HepG2 (cell line): ENCODE results near the gene SNX15. TPM values are rescaled to one million over a fixed set of nuclear protein-coding genes. Genes with fewer than 3 reads are reported as not detected.

Source experiments
- ADNP ChIP-seq: sonication (generic); formaldehyde crosslinking; IDR thresholded peaks from 2 replicates; pipeline ENCODE4 v1.4.0; 2020; ENCODE audit warnings: missing genetic modification reagents
- CSRNP2 ChIP-seq: sonication (generic); formaldehyde crosslinking; conservative IDR thresholded peaks from 2 replicates; pipeline ENCODE4 v1.8.0; 2022; ENCODE audit warnings: low read depth, missing genetic modification reagents
- E2F2 ChIP-seq: sonication (generic); formaldehyde crosslinking; IDR thresholded peaks from 2 replicates; pipeline ENCODE4 v1.4.0; 2020; ENCODE audit warnings: missing genetic modification reagents, borderline replicate concordance
- HDAC2 ChIP-seq: sonication (generic); formaldehyde crosslinking; IDR thresholded peaks from 2 replicates; pipeline ENCODE4 v1.4.0; 2020; ENCODE audit warnings: missing genetic modification reagents
- HNF1B ChIP-seq: sonication (generic); formaldehyde crosslinking; IDR thresholded peaks from 2 replicates; pipeline ENCODE4 v1.5.1; 2020; ENCODE audit warnings: mild to moderate bottlenecking, moderate library complexity, missing genetic modification reagents
- HNF4A ChIP-seq: sonication (generic); formaldehyde crosslinking; IDR thresholded peaks from 2 replicates; pipeline ENCODE4 v1.4.0; 2020; ENCODE audit warnings: missing genetic modification reagents
- HNRNPL ChIP-seq: fragments of 200-400 bp; formaldehyde crosslinking; IDR thresholded peaks from 2 replicates; pipeline ENCODE4 v1.6.1; 2017; ENCODE audit warnings: mild to moderate bottlenecking, low read depth, low read length
- HOXA3 ChIP-seq: sonication (generic); formaldehyde crosslinking; IDR thresholded peaks from 2 replicates; pipeline ENCODE4 v1.5.0; 2020; ENCODE audit warnings: missing genetic modification reagents
- KLF16 ChIP-seq, 2 experiments: sonication (generic) in 1 of 2; formaldehyde crosslinking in 1 of 2; IDR thresholded peaks; 2 replicates each; pipeline versions ENCODE4 v1.6.1 to v1.8.0; 2016 to 2023; ENCODE audit warnings: missing genetic modification reagents in 2 of 2, missing compliant biosample characterization in 1 of 2
- NBN ChIP-seq: fragments of 450-650 bp; conservative IDR thresholded peaks from 2 replicates; pipeline ENCODE4 v1.6.1; 2017
- PAXIP1 ChIP-seq: sonication (generic); formaldehyde crosslinking; conservative IDR thresholded peaks from 2 replicates; pipeline ENCODE4 v1.4.0; 2020; ENCODE audit warnings: mild to moderate bottlenecking, missing genetic modification reagents, moderate library complexity
- SOX6 ChIP-seq, 2 experiments: fragments of 450-650 bp in 1 of 2; sonication (generic) in 1 of 2; formaldehyde crosslinking in 1 of 2; IDR thresholded peaks; 2 replicates each; pipeline versions ENCODE4 v1.4.0 to v1.6.1; 2017 to 2020; ENCODE audit warnings: antibody characterized with exemption in 1 of 2, mild to moderate bottlenecking in 1 of 2, missing genetic modification reagents in 1 of 2
- SP4 ChIP-seq: sonication (generic); formaldehyde crosslinking; IDR thresholded peaks from 2 replicates; pipeline ENCODE4 v1.8.1; 2023; ENCODE audit warnings: mild to moderate bottlenecking, missing genetic modification reagents
- TFAP4 ChIP-seq: sonication (generic); IDR thresholded peaks from 2 replicates; pipeline ENCODE4 v1.6.1; 2016; ENCODE audit warnings: low read depth, borderline replicate concordance
- TOPORS ChIP-seq: sonication (generic); formaldehyde crosslinking; IDR thresholded peaks from 2 replicates; pipeline ENCODE4 v1.8.0; 2023; ENCODE audit warnings: mild to moderate bottlenecking, missing genetic modification reagents
- ZBTB7A ChIP-seq: sonication (generic); formaldehyde crosslinking; IDR thresholded peaks from 2 replicates; pipeline ENCODE4 v1.8.0; 2022; ENCODE audit warnings: mild to moderate bottlenecking, missing genetic modification reagents
- ZIK1 ChIP-seq: sonication (generic); formaldehyde crosslinking; IDR thresholded peaks from 2 replicates; pipeline ENCODE4 v1.5.0; 2020; ENCODE audit warnings: mild to moderate bottlenecking, low read depth, missing genetic modification reagents, borderline replicate concordance
- ZNF101 ChIP-seq: sonication (generic); formaldehyde crosslinking; IDR thresholded peaks from 2 replicates; pipeline ENCODE4 v1.4.0; 2020; ENCODE audit warnings: mild to moderate bottlenecking, low read depth, missing genetic modification reagents, borderline replicate concordance
- ZNF20 ChIP-seq: sonication (generic); formaldehyde crosslinking; IDR thresholded peaks from 2 replicates; pipeline ENCODE4 v1.4.0; 2020; ENCODE audit warnings: mild to moderate bottlenecking, moderate library complexity, missing genetic modification reagents
- ZNF292 ChIP-seq: sonication (generic); formaldehyde crosslinking; IDR thresholded peaks from 2 replicates; pipeline ENCODE4 v1.8.1; 2022; ENCODE audit warnings: mild to moderate bottlenecking, low read depth, missing genetic modification reagents, borderline replicate concordance
- ZNF737 ChIP-seq: sonication (generic); formaldehyde crosslinking; IDR thresholded peaks from 2 replicates; pipeline ENCODE4 v1.5.0; 2020; ENCODE audit warnings: missing genetic modification reagents, mild to moderate bottlenecking, borderline replicate concordance
- polyA plus RNA-seq, 8 experiments: library from polyadenylated mRNA; depleted of rRNA in 3 of 8; stranded (reverse) in 7 of 8; unstranded in 1 of 8; fragments of >200 nt; fragmentation: Illumina TruSeq in 4 of 8; extraction: Trizol in 4 of 8; gene quantifications; 2 replicates each; pipeline versions ENCODE4 v1.2.1 to v1.2.3, GENCODE V29; 2011 to 2016; ENCODE audit warnings: low read depth in 4 of 8, missing spikeins in 1 of 8, mixed read lengths in 1 of 8; ENCODE audit not compliant: insufficient read depth in 1 of 8
- total RNA-seq, 5 experiments: library from RNA; depleted of rRNA; stranded (reverse); fragments of >200 nt; fragmentation: Illumina TruSeq; extraction: Trizol; gene quantifications; 2 replicates each; pipeline ENCODE4 v1.2.3, GENCODE V29; 2016; ENCODE audit warnings: low read depth in 1 of 5

SNX15 gene
- total and polyA plus RNA-seq, 2 of the 13 experiments (the other 11 are each of a cell fraction or from before 2014, with no cell fraction given), result 19.1 to 22.6 TPM

- TF ChIP-seq HNF1B (CRISPR knock-in tag) (peak; percentile 90), TFAP4 (peak; percentile 95), HNF4A (CRISPR knock-in tag) (peak; percentile 81), NBN (no peak), PAXIP1 (CRISPR knock-in tag) (peak; percentile 81; the same call in 1 of the 2 replicates), TOPORS (CRISPR knock-in tag) (no peak), SP4 (CRISPR knock-in tag) (peak; percentile 60; the same call in 1 of the 2 replicates), ZNF20 (CRISPR knock-in tag) (no peak), ZNF292 (CRISPR knock-in tag) (peak; percentile 36; the same call in 1 of the 2 replicates), HOXA3 (peak; percentile 82), ZNF101 (CRISPR knock-in tag) (no peak), KLF16 (CRISPR knock-in tag; IDR thresholded peaks at IDR 0.05) (no peak), SOX6 (IDR thresholded peaks at IDR 0.05) (no peak), SOX6 (CRISPR knock-in tag; IDR thresholded peaks at IDR 0.05) (peak; percentile 43; the same call in 1 of the 2 replicates), ZBTB7A (CRISPR knock-in tag) (peak; percentile 40; the same call in 1 of the 2 replicates), ZIK1 (peak; percentile 29; the same call in 1 of the 2 replicates), ZNF737 (CRISPR knock-in tag) (no peak), HDAC2 (CRISPR knock-in tag) (peak; percentile 43; the same call in 1 of the 2 replicates), CSRNP2 (CRISPR knock-in tag) (no peak), ADNP (CRISPR knock-in tag) (no peak), E2F2 (CRISPR knock-in tag) (no peak), HNRNPL (peak; percentile 96)
Measured at GRCh38 chr11:65058419-65059054, 31.3 kb downstream of the SNX15 start, which contains the start of gene NAALADL1 (continued).
